Neural progenitor cell (in vitro differentiated cells): Measurements from ENCODE around the gene NTM.

Source experiments
- CTCF ChIP-seq: fragments of 200-600 bp; sonication (generic); IDR thresholded peaks from 2 replicates; pipeline ENCODE4 v1.5.1; 2017; ENCODE audit warnings: antibody characterized with exemption, mild to moderate bottlenecking
- EZH2 ChIP-seq: fragments of 200-600 bp; sonication (generic); IDR thresholded peaks from 2 replicates; pipeline ENCODE4 v1.6.1; 2017; ENCODE audit warnings: antibody characterized with exemption, mild to moderate bottlenecking, moderate library complexity
- EZH2phosphoT487 ChIP-seq: fragments of 200-600 bp; sonication (generic); IDR thresholded peaks from 2 replicates; pipeline ENCODE4 v1.6.1; 2017; ENCODE audit warnings: antibody characterized with exemption

DNA sequence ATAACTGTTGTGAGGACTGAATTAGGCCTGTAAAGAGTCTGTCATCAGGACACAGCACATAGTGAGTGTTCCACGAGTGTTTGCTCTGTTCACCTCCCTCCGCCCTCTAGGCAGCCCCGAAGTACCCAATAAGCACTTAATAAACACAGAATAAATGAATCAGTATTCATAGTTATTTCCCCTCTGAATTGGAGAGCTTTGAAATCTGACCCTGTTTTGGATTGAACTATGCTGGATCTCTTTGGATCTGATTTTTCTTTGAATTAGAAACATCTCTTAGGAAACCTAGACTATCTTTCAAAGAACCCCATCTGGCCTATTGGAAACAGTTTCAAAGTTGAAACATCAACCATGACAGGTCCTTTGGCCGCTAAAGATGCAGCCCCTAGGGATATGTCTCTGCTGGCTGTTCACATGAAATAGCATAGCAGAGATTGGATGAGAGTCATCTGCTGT lies 615.5 kb downstream of the NTM start:
- TF ChIP-seq CTCF (no peak), EZH2 (no peak), EZH2phosphoT487 (no peak)
